Activated B cell treated with CpG ODN at 0.5 μM for 24 hours (primary cell): ENCODE measurements around the gene COL9A1. TPM values are rescaled to one million over a fixed set of nuclear protein-coding genes. Genes with fewer than 3 reads are reported as not detected.

Experiments used
- ATAC-seq: fragments of 200-7000 bp; cut with Tn5 transposase; one replicate; pipeline ENCODE4 v1.10.0; 2021; ENCODE audit warnings: low read depth, mild to moderate bottlenecking, moderate library complexity
- CTCF ChIA-PET: fragments of 350-600 bp; sonication (Branson Sonifier 250); formaldehyde crosslinking; loops from one replicate; lab custom pipeline; 2021; ENCODE audit warnings: antibody characterized with exemption; lab: Charles Lee
- POLR2A ChIA-PET: fragments of 350-600 bp; sonication (Branson Sonifier 250); formaldehyde crosslinking; loops from one replicate; lab custom pipeline; 2021; ENCODE audit warnings: antibody characterized with exemption; lab: Charles Lee
- DNase-seq: peaks from one replicate; pipeline ENCODE4 v3.0.0; 2022
- H3K27ac Mint-ChIP-seq: one replicate; pipeline ENCODE4 v1.8.0; 2020; ENCODE audit warnings: mixed read lengths
- H3K27me3 Mint-ChIP-seq: one replicate; pipeline ENCODE4 v1.8.0; 2021; ENCODE audit warnings: mixed read lengths
- H3K36me3 Mint-ChIP-seq: one replicate; pipeline ENCODE4 v1.8.0; 2021; ENCODE audit warnings: low read depth, mixed read lengths
- H3K4me1 Mint-ChIP-seq: one replicate; pipeline ENCODE4 v1.8.0; 2021; ENCODE audit warnings: mixed read lengths
- H3K4me3 Mint-ChIP-seq: one replicate; pipeline ENCODE4 v1.8.0; 2020; ENCODE audit warnings: mild to moderate bottlenecking, mixed read lengths
- H3K9me3 Mint-ChIP-seq: one replicate; pipeline ENCODE4 v1.8.0; 2020; ENCODE audit warnings: mixed read lengths
- intact Hi-C: fragments of 100-400 bp; cut with micrococcal nuclease; formaldehyde crosslinking; loops from one replicate; pipeline ENCODE4 v1.15.1; 2024
- total RNA-seq: library from RNA; stranded (reverse); gene quantifications from 2 replicates; pipeline ENCODE4 v1.2.3, GENCODE V29; 2022
- TF ChIP-seq, protein P1 (sequence below): fragments of 200-600 bp; IDR thresholded peaks from one replicate; pipeline ENCODE4 v1.8.0; 2022; ENCODE audit warnings: antibody characterized with exemption, mild to moderate bottlenecking

The COL9A1 gene
- total RNA-seq, 1 donor from 2014 or later, result not detected

GRCh38 chr6:70216767-70217166 is 86.1 kb downstream of the COL9A1 start:
- TF ChIP-seq, protein P1, sequence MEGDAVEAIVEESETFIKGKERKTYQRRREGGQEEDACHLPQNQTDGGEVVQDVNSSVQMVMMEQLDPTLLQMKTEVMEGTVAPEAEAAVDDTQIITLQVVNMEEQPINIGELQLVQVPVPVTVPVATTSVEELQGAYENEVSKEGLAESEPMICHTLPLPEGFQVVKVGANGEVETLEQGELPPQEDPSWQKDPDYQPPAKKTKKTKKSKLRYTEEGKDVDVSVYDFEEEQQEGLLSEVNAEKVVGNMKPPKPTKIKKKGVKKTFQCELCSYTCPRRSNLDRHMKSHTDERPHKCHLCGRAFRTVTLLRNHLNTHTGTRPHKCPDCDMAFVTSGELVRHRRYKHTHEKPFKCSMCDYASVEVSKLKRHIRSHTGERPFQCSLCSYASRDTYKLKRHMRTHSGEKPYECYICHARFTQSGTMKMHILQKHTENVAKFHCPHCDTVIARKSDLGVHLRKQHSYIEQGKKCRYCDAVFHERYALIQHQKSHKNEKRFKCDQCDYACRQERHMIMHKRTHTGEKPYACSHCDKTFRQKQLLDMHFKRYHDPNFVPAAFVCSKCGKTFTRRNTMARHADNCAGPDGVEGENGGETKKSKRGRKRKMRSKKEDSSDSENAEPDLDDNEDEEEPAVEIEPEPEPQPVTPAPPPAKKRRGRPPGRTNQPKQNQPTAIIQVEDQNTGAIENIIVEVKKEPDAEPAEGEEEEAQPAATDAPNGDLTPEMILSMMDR, result no peak
- Mint-ChIP-seq H3K9me3 (no peaks in the 10 kb centered on the region), H3K4me3 (no peak overlapping the region), H3K27ac (no peak overlapping the region), H3K4me1 (peaks cover 6% of the 10 kb centered on the region), H3K36me3 (peaks cover under 1% of the 10 kb centered on the region), H3K27me3 (no peaks in the 10 kb centered on the region)
- ChIA-PET POLR2A (no interaction called here), CTCF (no interaction called here)
- ATAC-seq, result no peak
- intact Hi-C loops, result loop anchor here (1.0 kb wide), 1 partner anchor 797 kb away; no protein-coding TSS in a partner anchor
- DNase-seq, result no peak

GRCh38 chr6:70215460-70216108 is 87.3 kb downstream of the COL9A1 start:
- H3K4me1 Mint-ChIP-seq, result no peaks in the 10 kb centered on the region
- no peak overlapping the region for H3K27ac Mint-ChIP-seq
- H3K27me3 Mint-ChIP-seq, result no peaks in the 10 kb centered on the region
- ChIA-PET POLR2A (no interaction called here), CTCF (no interaction called here)
- ATAC-seq, result no peak
- H3K36me3 Mint-ChIP-seq, result peaks cover 3% of the 10 kb centered on the region
- H3K4me3 Mint-ChIP-seq, result no peak overlapping the region
- TF ChIP-seq, protein P1, result no peak
- DNase-seq, result no peak
- intact Hi-C loops, result no loop called here
- no peaks in the 10 kb centered on the region for H3K9me3 Mint-ChIP-seq

DNA sequence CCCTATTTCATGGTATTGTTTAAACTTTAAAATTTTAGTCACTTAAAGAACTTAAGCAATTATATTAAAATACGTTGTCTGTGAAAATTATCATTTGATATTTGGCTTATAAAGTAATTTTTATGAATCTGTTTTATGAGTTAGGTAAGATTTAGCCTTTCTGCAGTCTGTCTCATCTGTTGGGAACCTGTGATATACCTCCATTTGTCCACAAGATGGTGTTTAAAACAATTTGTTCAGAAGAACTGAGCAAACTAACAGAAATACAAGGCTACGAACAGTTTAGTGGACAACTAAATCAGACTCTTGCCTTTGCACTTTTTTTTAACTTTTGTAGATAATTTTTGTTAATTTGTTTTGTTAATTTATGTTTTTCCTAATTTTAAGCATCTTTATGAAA is 92.4 kb downstream of the COL9A1 start:
- CTCF ChIA-PET, result no interaction called here
- no peaks in the 10 kb centered on the region for H3K9me3 Mint-ChIP-seq
- no peak for ATAC-seq
- DNase-seq, result no peak
- H3K27me3 Mint-ChIP-seq, result no peaks in the 10 kb centered on the region
- intact Hi-C loops, result no loop called here
- H3K4me1 Mint-ChIP-seq, result no peaks in the 10 kb centered on the region
- peaks cover 13% of the 10 kb centered on the region for H3K36me3 Mint-ChIP-seq
- H3K27ac Mint-ChIP-seq, result no peak overlapping the region
- H3K4me3 Mint-ChIP-seq, result no peak overlapping the region
- POLR2A ChIA-PET, result no interaction called here
- TF ChIP-seq, protein P1, result no peak

DNA sequence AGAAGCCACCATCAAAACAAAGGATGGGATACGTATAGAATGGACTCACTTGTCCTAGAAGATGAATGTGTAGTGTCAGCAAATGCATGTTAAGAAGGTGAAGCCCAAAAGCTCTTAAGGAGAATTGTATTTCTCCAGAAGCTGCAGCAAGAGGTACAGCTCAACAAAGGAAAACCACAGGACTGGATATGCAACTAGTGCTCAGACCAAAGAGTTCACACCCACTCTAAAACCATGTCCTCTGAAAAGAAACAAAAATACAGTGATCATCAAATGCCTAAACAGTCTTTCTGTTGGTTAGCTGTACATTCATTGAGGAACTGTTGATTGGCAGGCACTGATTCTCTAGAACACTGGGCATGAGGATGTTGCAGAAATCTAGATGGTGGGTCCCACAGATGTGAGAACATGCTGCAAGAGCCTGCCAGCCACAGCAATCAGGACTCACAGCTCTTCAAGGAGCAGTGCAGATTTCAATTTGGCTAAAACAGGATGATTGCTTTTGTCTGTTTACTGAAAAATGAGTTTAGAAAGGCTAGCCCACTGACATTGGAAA is 94.6 kb downstream of the COL9A1 start:
- Mint-ChIP-seq H3K9me3 (no peaks in the 10 kb centered on the region), H3K4me3 (no peak overlapping the region), H3K4me1 (no peaks in the 10 kb centered on the region), H3K27me3 (no peaks in the 10 kb centered on the region), H3K27ac (no peak overlapping the region), H3K36me3 (peaks cover 22% of the 10 kb centered on the region)
- intact Hi-C loops, result no loop called here
- POLR2A ChIA-PET, result no interaction called here
- DNase-seq, result no peak
- CTCF ChIA-PET, result interaction anchor here (1.2 kb wide), 1 partner anchor 11 kb away, joined by 5 read pairs; no protein-coding TSS in a partner anchor
- TF ChIP-seq, protein P1, result no peak
- no peak for ATAC-seq

DNA sequence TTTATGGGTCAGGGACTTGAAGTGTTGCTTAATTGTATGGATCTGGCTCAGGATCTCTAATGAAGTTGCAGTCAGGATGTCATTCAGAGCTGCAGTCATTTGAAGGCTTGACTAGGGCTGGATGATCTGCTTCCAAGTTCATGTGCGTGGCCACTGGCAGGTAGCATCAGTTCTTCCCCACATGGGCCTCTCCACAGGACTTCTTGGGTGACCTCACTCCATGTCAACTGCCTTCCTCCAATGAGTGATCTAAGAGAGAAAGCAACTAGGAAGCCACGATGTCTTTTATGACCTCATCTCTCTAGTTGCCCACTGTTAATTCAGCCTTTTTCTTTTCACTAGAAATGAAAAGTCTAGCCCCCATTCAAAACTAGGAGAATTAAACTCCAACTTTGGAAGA is 104.1 kb downstream of the COL9A1 start:
- Mint-ChIP-seq H3K9me3 (no peaks in the 10 kb centered on the region), H3K27me3 (no peaks in the 10 kb centered on the region), H3K27ac (no peak overlapping the region), H3K4me3 (no peak overlapping the region), H3K4me1 (no peaks in the 10 kb centered on the region), H3K36me3 (peaks cover 48% of the 10 kb centered on the region)
- ATAC-seq (no peak), DNase-seq (no peak)
- ChIA-PET CTCF (no interaction called here), POLR2A (no interaction called here)
- TF ChIP-seq, protein P1, result no peak
- intact Hi-C loops, result no loop called here
